Measurements from ENCODE around the gene TMEM30B. TPM values are rescaled to one million over a fixed set of nuclear protein-coding genes. Genes with fewer than 3 reads are reported as not detected.

The TMEM30B gene
- total and polyA plus RNA-seq, 10 of the 15 experiments (the other 5 are each of a cell fraction or from before 2014, with no cell fraction given), result 0.10 TPM; not detected in 9

DNA sequence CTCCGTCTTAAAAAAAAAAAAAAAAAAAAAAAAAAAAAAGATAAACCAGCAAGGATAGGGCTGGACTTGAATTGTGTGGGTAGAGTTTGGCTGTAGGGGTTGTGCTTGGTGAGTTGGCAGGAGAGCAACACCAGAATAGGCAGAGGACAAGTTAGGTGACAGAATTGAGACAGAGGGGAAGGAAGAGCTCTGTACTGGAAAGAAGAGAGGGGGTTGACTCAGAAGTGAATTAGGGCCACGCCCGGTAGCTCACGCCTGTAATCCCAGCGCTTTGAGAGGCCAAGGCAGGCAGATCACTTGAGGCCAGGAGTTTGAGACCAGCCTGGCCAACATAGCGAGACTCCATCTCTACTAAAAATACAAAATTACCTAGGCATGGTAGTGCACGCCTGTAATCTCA lies 6.1 kb upstream of the TMEM30B start:
- WGBS (ENCODE audit: insufficient coverage, insufficient replicate concordance, low lambda C conversion rate, missing lambda C conversion rate), result 53% methylated on average over 7 of the region's 7 CpGs
- Histone ChIP-seq H3K4me1 (ENCODE audit: control insufficient read depth, insufficient read depth, low read length) (no peaks in the 10 kb centered on the region), H3K4me3 (no peak overlapping the region), H3K4me2 (ENCODE audit: control insufficient read depth, insufficient read depth) (no peak overlapping the region), H3K36me3 (ENCODE audit: control insufficient read depth in 2 of 2, insufficient read depth in 2 of 2, low read length in 1 of 2) (no peaks in the 10 kb centered on the region), H3K9me3 (replicated peaks; ENCODE audit: control insufficient read depth, insufficient read depth, low read length) (no peaks in the 10 kb centered on the region), H3K27me3 (replicated peaks in 1 of 2; ENCODE audit: control insufficient read depth in 2 of 2, insufficient read depth in 2 of 2, low read length in 1 of 2) (no peaks in the 10 kb centered on the region; a peak in 1 of 4 replicates), H2AFZ (ENCODE audit: control insufficient read depth, low read depth, low read length) (no peak overlapping the region), H3K27ac (ENCODE audit: control insufficient read depth, insufficient read depth) (no peak overlapping the region), H3K79me2 (ENCODE audit: control insufficient read depth, insufficient read depth, low read length) (no peaks in the 10 kb centered on the region), H4K20me1 (ENCODE audit: control insufficient read depth, insufficient read depth) (no peaks in the 10 kb centered on the region), H3K9ac (ENCODE audit: control insufficient read depth, insufficient read depth, low read length) (no peak overlapping the region)
- ChIA-PET POLR2A (no interaction called here), CTCF (interaction anchor here (0.9 to 2.8 kb wide), 3 partner anchors 9 to 174 kb away, joined by 3 to 13 read pairs (median 4); no protein-coding TSS in a partner anchor), SMC1A (ENCODE audit: uncharacterized antibody, unreplicated experiment) (interaction anchor here (1.2 to 3.2 kb wide), 2 partner anchors 9 to 18 kb away, joined by 3 to 9 read pairs; no protein-coding TSS in a partner anchor), RAD21 (ENCODE audit: unreplicated experiment) (interaction anchor here (0.6 to 1.7 kb wide), 3 partner anchors 14 to 550 kb away, joined by 3 to 5 read pairs (median 3); no protein-coding TSS in a partner anchor)
- intact Hi-C loops (cut with micrococcal nuclease; ENCODE audit: unreplicated experiment) (loop anchor here (10.0 kb wide), 1 partner anchor 838 kb away; no protein-coding TSS in a partner anchor), in situ Hi-C loops (cut with MboI) (no loop called here)
- DNase-seq (ENCODE audit: low read depth, low spot score), result no peak
- no peak for ATAC-seq
- no TSS peak for BruUV-seq (replicated peaks)
- FAIRE-seq, result no peak
- TF ChIP-seq POLR2A (IDR thresholded peaks at IDR 0.05; ENCODE audit: low read depth, low read length) (no peak), ASH2L (IDR thresholded peaks at IDR 0.05; ENCODE audit: borderline replicate concordance, low read depth) (no peak), NFXL1 (IDR thresholded peaks at IDR 0.05; ENCODE audit: borderline replicate concordance) (no peak), USF1 (IDR thresholded peaks at IDR 0.05; ENCODE audit: borderline replicate concordance, extremely low read length, insufficient read depth, low read depth, low read length) (no peak), SIX5 (IDR thresholded peaks at IDR 0.05; ENCODE audit: low read depth, low read length, severe bottlenecking) (no peak), NFIC (IDR thresholded peaks at IDR 0.05; ENCODE audit: low read depth, low read length) (no peak), IRF4 (IDR thresholded peaks at IDR 0.05; ENCODE audit: low read depth, low read length) (no peak), KLF5 (IDR thresholded peaks at IDR 0.05; ENCODE audit: partially characterized antibody) (no peak), NFYB (IDR thresholded peaks at IDR 0.05; ENCODE audit: insufficient read depth, low read depth, low read length) (no peak), STAT3 (IDR thresholded peaks at IDR 0.05; ENCODE audit: low read depth, low read length) (no peak), ATF7 (IDR thresholded peaks at IDR 0.05; ENCODE audit: low read depth) (no peak)
- TF ChIP-seq, protein P1, sequence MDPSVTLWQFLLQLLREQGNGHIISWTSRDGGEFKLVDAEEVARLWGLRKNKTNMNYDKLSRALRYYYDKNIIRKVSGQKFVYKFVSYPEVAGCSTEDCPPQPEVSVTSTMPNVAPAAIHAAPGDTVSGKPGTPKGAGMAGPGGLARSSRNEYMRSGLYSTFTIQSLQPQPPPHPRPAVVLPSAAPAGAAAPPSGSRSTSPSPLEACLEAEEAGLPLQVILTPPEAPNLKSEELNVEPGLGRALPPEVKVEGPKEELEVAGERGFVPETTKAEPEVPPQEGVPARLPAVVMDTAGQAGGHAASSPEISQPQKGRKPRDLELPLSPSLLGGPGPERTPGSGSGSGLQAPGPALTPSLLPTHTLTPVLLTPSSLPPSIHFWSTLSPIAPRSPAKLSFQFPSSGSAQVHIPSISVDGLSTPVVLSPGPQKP (IDR thresholded peaks at IDR 0.05; ENCODE audit: low read depth, low read length), result no peak
- TF ChIP-seq, protein P2, sequence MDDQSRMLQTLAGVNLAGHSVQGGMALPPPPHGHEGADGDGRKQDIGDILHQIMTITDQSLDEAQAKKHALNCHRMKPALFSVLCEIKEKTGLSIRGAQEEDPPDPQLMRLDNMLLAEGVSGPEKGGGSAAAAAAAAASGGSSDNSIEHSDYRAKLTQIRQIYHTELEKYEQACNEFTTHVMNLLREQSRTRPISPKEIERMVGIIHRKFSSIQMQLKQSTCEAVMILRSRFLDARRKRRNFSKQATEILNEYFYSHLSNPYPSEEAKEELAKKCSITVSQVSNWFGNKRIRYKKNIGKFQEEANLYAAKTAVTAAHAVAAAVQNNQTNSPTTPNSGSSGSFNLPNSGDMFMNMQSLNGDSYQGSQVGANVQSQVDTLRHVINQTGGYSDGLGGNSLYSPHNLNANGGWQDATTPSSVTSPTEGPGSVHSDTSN (IDR thresholded peaks at IDR 0.05; ENCODE audit: insufficient replicate concordance, low read depth, low read length), result no peak
